Measurements from ENCODE around the gene CTXND1. TPM values are rescaled to one million over a fixed set of nuclear protein-coding genes. Genes with fewer than 3 reads are reported as not detected.

The CTXND1 gene
- total RNA-seq, 1 donor, result not detected

- H2AFZ ChIP-seq (ENCODE audit: low read length), result no peak overlapping the region
- no peak overlapping the region for H3K27ac ChIP-seq (ENCODE audit: low read depth, low read length)
- peak; percentile 86 for DNase-seq (ENCODE audit: insufficient read length, low spot score, missing footprints)
- H3K79me2 ChIP-seq (ENCODE audit: insufficient read depth, low read length), result no peaks in the 10 kb centered on the region
- H4K20me1 ChIP-seq (ENCODE audit: insufficient read depth, low read length), result no peaks in the 10 kb centered on the region
- H3K4me3 ChIP-seq (ENCODE audit: insufficient read depth, low read length), result no peak overlapping the region
- H3K4me2 ChIP-seq (ENCODE audit: insufficient read depth, low read length), result no peak overlapping the region
- peaks cover 15% of the 10 kb centered on the region for H3K4me1 ChIP-seq (ENCODE audit: insufficient read depth, low read length)
- peaks cover 47% of the 10 kb centered on the region for H3K36me3 ChIP-seq (ENCODE audit: insufficient read depth, low read length)
- no peaks in the 10 kb centered on the region for H3K9me3 ChIP-seq (ENCODE audit: low read depth, low read length)
- no peak for TF ChIP-seq CTCF (IDR thresholded peaks at IDR 0.05; ENCODE audit: extremely low read depth, low read depth, low read length)
- H3K27me3 ChIP-seq (ENCODE audit: insufficient read depth, low read length), result no peaks in the 10 kb centered on the region
Observed at GRCh38 chr15:80182611-80183261, 69.3 kb downstream of the CTXND1 start.

GRCh38 chr15:80180986-80181385, 71.0 kb downstream of the CTXND1 start:
- Histone ChIP-seq H3K4me2 (ENCODE audit: insufficient read depth, low read length) (no peak overlapping the region), H3K79me2 (ENCODE audit: insufficient read depth, low read length) (no peaks in the 10 kb centered on the region), H3K4me3 (ENCODE audit: insufficient read depth, low read length) (no peak overlapping the region), H3K9me3 (ENCODE audit: low read depth, low read length) (no peaks in the 10 kb centered on the region), H3K27me3 (ENCODE audit: insufficient read depth, low read length) (no peaks in the 10 kb centered on the region), H4K20me1 (ENCODE audit: insufficient read depth, low read length) (no peaks in the 10 kb centered on the region), H3K27ac (ENCODE audit: low read depth, low read length) (no peak overlapping the region), H3K4me1 (ENCODE audit: insufficient read depth, low read length) (peaks cover 15% of the 10 kb centered on the region), H2AFZ (ENCODE audit: low read length) (no peak overlapping the region), H3K36me3 (ENCODE audit: insufficient read depth, low read length) (peaks cover 51% of the 10 kb centered on the region)
- no peak for DNase-seq (ENCODE audit: insufficient read length, low spot score, missing footprints)
- TF ChIP-seq CTCF (IDR thresholded peaks at IDR 0.05; ENCODE audit: extremely low read depth, low read depth, low read length), result no peak

GRCh38 chr15:80180468-80180867, 71.5 kb downstream of the CTXND1 start:
- no peak for DNase-seq (ENCODE audit: insufficient read length, low spot score, missing footprints)
- no peaks in the 10 kb centered on the region for H4K20me1 ChIP-seq (ENCODE audit: insufficient read depth, low read length)
- peaks cover 53% of the 10 kb centered on the region for H3K36me3 ChIP-seq (ENCODE audit: insufficient read depth, low read length)
- H3K4me1 ChIP-seq (ENCODE audit: insufficient read depth, low read length), result peaks cover 15% of the 10 kb centered on the region
- H2AFZ ChIP-seq (ENCODE audit: low read length), result no peak overlapping the region
- H3K27ac ChIP-seq (ENCODE audit: low read depth, low read length), result no peak overlapping the region
- no peaks in the 10 kb centered on the region for H3K27me3 ChIP-seq (ENCODE audit: insufficient read depth, low read length)
- H3K79me2 ChIP-seq (ENCODE audit: insufficient read depth, low read length), result no peaks in the 10 kb centered on the region
- H3K9me3 ChIP-seq (ENCODE audit: low read depth, low read length), result no peaks in the 10 kb centered on the region
- no peak overlapping the region for H3K4me2 ChIP-seq (ENCODE audit: insufficient read depth, low read length)
- no peak for TF ChIP-seq CTCF (IDR thresholded peaks at IDR 0.05; ENCODE audit: extremely low read depth, low read depth, low read length)
- H3K4me3 ChIP-seq (ENCODE audit: insufficient read depth, low read length), result no peak overlapping the region

- Histone ChIP-seq H3K27ac (ENCODE audit: low read depth, low read length) (no peak overlapping the region), H3K27me3 (ENCODE audit: insufficient read depth, low read length) (no peaks in the 10 kb centered on the region), H2AFZ (ENCODE audit: low read length) (no peak overlapping the region), H3K79me2 (ENCODE audit: insufficient read depth, low read length) (no peaks in the 10 kb centered on the region), H3K4me2 (ENCODE audit: insufficient read depth, low read length) (no peak overlapping the region), H3K9me3 (ENCODE audit: low read depth, low read length) (no peaks in the 10 kb centered on the region), H4K20me1 (ENCODE audit: insufficient read depth, low read length) (no peaks in the 10 kb centered on the region), H3K4me3 (ENCODE audit: insufficient read depth, low read length) (no peak overlapping the region), H3K4me1 (ENCODE audit: insufficient read depth, low read length) (peaks cover 15% of the 10 kb centered on the region), H3K36me3 (ENCODE audit: insufficient read depth, low read length) (peaks cover 48% of the 10 kb centered on the region)
- TF ChIP-seq CTCF (IDR thresholded peaks at IDR 0.05; ENCODE audit: extremely low read depth, low read depth, low read length), result no peak
- DNase-seq (ENCODE audit: insufficient read length, low spot score, missing footprints), result no peak
Observed at GRCh38 chr15:80179935-80180334, 72.1 kb downstream of the CTXND1 start.

All from osteoblast (primary cell).